Stimulated activated CD8-positive, alpha-beta memory T cell treated with anti-CD3 and anti-CD28 coated beads, Interleukin-4, amount 100 ng/mL, for 1 hour (primary cell): ENCODE measurements around the gene FBXW11.

Experiments used
- DNase-seq, 2 donors: peaks; one replicate each; pipeline ENCODE4 v3.0.0-alpha.2; 2020; ENCODE audit warnings: low read depth in 2 of 2, low spot score in 1 of 2

FBXW11 gene

GRCh38 chr5:171845857-171846256 lies 160.6 kb downstream of the FBXW11 start:
- DNase-seq, result no peak

GRCh38 chr5:171845040-171845630 lies 161.3 kb downstream of the FBXW11 start:
- DNase-seq, result no peak

DNA sequence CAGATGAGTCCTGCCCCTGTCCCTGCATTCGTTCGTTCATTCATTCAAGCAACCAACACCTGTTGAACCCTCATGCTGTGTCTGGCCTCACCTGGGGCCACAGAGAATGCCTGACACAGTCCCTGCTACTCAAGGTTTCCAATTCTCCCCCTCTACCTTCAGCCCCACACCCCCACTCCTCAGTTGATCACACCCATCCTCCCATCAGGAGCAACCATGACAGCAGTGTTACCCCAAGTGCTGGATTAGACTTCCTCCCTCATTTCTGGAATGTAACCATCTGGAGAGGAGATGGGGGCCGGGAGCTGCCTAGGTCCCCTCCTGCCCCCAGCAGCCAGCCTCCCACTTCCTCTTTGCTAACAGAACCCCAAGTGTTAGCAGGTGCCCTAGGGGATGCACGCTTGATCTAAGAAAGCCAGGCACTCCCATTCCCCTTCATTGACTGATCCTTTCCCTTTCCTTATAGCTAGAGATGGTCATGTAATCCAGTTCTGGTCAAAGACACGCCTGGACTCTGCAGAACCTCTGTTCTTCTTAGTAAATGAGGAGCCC lies 163.6 kb downstream of the FBXW11 start:
- no peak for DNase-seq

- no peak for DNase-seq
Observed at GRCh38 chr5:171841984-171842776, 164.3 kb downstream of the FBXW11 start.

DNA sequence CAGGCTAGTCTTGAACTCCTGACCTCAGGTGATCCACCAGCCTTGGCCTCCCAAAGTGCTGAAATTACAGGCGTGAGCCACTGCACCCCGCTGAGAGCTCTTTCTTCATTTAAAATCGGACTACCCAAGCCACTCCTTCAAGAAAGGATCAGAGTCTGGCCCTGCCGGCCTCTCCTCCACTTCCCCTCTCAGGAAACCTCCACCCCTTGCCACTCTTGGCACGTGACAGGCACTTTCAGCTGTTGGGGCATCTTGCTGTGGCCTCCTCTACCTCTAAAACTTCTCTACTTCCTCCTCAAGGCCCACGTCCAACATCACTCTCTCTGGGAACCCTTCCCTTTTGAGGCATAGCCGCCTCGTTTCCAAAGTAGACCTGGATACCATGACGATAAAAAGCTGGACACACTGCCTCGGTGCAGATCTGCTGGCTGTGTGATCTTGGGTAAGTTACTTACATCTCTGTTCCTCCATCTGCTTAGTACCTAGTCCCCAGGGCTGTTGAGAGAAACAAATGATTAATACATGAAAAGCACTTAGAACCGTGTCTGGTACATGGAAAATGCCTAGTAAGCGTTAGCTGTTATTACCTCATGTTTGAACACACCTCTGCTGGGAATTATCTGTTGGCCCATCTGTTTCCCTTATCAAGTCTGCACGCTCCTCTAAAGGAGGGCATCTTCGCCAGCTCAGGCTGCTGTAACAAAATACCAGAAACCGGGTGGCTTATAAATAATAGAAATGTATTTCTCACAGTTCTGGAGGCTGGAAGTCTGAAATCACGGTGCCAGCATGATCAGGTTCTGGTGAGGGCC lies 165.5 kb downstream of the FBXW11 start:
- DNase-seq, result no peak

- DNase-seq, result no peak
Observed at GRCh38 chr5:171840066-171840465, 166.4 kb downstream of the FBXW11 start.

DNA sequence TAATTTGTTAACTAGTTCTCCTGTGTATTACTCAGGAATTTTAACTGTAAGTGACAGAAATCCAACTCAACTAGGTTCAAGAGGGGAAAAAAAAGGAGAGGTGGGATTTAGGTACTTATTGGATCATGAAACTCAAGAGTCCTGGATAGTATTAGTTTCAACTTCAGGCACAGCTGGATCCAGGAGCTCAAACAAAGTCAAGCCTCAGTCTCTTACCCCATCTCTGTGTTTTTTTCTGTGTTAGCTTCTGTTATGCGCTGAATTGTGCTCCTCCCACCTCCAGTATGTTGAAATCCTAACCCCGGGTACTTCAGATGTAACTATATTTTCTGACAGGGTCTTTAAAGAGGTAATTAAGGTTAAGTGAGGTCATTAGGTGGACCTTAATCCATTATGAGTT lies 167.3 kb downstream of the FBXW11 start:
- DNase-seq, result no peak

DNA sequence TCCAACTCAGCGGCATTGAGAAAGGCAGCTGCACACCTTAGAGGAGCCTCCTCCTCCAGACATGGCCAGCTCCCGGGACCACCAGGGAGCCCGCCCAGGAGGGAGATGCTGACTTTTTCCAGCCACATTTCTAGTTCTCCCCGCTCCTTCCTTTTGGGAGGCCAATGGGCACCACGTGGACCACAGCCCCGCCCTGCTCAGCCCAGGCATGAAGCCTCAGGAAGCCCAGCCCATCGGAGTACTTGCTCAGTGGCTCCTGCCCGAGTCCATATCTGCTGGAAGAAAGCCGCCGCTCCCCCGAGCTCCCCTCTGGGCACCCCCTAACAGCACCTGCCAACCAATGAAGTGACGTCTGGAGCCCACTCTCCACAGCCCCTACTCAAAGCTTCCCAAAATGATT lies 168.4 kb downstream of the FBXW11 start:
- DNase-seq, result no peak

DNA sequence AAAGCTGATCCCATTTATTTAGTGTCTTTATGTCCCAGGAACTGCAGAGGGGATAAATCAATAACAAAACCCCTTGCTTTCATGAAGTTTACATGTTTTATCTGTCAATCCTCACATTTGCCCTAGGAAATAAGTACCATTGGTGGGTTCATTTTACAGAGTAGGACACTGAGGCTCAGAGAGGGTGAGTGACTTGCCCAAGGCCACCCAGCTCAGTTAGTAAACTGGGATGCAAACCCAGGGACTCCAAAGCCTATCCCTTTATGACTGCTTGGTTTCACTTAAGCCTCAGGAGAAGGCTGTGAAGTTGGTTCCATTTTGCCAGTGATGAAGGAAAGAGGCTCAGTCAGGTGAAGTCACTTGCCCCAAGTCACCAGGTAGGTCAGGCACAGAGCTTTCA lies 168.9 kb downstream of the FBXW11 start:
- DNase-seq, result no peak

DNA sequence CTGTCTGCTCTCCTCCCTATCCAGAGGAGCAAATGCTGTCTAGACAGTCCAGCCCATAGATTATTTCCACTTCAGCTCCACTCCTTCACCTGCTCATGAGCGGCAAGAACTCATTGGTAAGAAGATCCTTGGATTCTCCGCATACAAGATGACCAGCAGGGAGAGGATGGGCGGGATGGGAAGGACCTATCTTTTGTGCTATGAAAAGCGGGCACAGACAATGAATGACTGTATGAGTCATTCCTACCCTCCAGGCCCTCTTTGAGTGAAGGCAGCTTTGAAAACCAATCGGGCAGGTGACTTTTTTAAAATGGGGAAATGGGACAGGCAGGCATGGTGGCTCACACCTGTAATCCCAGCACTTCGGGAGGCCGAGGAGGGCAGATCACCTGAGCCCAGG lies 171.4 kb downstream of the FBXW11 start:
- no peak for DNase-seq

- no peak for DNase-seq
Observed at GRCh38 chr5:171834461-171834860, 172.0 kb downstream of the FBXW11 start.

GRCh38 chr5:171832775-171833174 lies 173.7 kb downstream of the FBXW11 start:
- no peak for DNase-seq

DNA sequence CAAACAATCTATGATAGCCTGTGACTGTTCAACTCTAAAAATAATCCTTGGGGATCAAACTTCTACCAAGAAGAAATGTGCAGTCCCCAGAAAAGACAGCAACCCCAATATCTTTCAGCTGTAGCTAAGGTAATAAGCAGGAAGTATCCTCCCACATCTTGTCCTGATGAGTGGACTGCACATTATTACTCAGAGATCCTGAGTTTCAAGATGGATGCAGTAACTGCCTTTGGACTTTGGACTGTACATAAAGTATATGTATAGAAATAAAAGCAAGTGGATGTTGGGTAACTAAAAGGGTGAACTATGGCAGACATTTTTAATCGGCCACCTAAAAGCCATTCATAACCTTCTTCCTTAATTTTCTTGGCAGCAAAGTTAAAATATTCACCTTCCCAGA lies 175.8 kb downstream of the FBXW11 start:
- DNase-seq, result no peak

DNA sequence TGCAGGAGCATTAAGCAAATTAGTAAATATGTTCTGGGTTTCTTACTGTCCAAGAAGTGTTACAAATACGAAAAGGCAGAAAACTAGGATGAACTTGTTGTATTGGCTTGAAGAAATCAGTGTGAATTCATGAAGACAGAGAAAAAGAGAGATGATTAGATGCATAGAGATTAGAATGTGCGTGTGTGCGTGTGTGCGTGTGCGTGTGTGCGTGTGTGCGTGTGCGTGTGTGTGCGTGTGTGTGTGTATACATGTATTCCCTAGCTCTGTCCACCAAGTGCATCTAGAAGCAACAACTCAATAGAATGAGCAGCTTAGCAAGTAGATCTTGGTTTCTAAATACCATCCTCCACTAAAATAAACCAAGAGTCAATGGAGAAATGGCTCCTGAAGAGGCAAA lies 179.3 kb downstream of the FBXW11 start:
- no peak for DNase-seq

DNA sequence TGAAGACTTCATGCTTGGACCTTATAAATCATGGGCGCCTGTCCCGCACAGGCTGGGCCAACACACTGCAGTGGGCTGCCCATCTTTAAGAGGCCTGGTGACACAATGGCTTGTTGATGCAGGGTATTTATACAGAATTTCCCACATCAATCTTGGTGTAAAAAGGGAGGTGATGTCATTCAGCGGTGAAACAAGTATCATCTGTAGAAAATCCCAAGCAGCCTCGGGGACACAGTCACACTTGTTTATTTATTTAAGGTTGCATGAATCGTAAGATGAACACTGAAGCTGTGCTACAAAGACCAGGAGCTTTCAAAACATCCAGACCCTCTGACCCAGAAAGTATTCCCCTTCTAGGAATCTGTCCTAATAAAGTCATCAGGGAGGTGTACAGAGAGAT lies 180.3 kb downstream of the FBXW11 start:
- no peak for DNase-seq

DNA sequence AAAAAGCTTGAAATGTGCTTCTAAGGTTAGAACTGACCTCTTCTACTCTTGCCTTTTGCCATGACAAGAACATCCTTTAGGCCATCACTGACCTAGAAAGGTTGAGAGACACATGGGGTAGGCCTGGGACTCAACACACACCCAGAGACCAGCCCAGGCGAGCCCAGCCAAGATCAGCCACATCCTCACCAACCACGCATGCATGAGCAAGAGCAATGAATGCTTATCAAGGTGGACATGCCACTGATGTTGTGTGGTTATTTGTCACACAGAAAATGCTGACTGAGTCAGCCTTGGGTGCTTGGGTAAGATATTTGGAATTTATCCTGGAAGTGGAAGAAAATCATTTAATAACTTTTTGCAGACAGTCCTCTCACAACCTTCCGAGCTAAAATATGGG lies 181.4 kb downstream of the FBXW11 start:
- DNase-seq, result no peak

DNA sequence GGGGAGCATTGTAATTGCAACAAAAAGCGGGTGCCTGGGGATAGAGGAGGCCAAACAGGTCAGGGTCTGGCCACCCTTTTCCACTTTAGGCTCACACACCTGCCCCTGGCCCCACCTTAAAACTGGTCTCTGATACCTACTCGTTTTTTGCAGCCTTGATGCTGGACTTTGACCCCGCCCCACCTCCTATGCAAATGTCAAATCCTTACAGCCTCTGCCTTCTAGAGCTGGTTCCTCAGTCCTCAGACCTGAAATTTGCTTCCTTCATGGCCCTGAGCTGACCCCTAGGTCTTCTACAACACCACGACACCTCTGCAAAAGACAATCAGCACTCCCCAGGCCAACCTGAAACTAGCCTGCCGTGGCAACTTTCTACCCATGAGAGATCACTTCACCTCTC lies 183.2 kb downstream of the FBXW11 start:
- no peak for DNase-seq

GRCh38 chr5:171821286-171821685 lies 185.2 kb downstream of the FBXW11 start:
- DNase-seq, result no peak

DNA sequence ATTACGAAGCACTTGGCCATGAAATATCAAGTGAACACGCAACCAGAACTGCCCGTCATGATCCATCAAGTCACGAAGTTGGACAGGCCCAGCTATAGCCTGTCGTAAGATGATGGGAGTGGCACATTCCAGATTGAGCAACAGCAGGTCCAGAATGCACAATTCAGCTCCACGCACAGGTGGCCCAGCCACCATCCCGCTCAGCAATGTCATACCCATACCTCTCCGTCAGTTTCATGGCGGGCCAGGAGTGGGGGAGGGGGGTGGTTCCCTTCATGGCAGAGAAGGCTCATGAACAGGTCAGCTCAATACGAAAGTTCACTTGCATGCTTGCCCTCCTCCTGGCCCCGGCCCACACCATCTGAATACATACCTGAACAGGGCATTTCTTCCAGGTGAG lies 185.9 kb downstream of the FBXW11 start:
- no peak for DNase-seq

DNA sequence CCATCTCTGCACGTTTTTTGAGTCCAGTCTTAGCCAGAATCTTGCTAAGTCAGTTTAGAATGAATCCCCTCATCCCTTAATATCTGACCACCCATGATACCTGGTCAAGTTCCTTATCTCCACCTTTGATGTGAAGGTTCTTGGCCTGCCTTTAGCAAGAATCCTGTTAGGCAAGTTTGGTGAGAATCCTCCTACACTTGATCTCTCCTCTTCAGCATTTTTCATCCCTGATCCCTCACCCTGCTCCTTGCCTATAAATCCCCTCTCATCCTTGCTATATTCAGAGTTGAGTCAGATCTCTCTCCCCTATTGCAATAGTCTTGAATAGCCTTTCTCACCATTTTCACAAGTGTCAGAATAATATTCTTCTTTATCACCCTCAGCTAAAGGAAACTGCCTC lies 189.8 kb downstream of the FBXW11 start:
- DNase-seq, result no peak

- no peak for DNase-seq
Observed at GRCh38 chr5:171813813-171814490, 192.5 kb downstream of the FBXW11 start.
